Measurements from ENCODE around the gene STXBP6. TPM values are rescaled to one million over a fixed set of nuclear protein-coding genes. Genes with fewer than 3 reads are reported as not detected.

STXBP6 gene
- total and polyA plus RNA-seq, 2 of the 13 experiments (the other 11 are each of a cell fraction or from before 2014, with no cell fraction given), result 35.3 to 42.8 TPM

GRCh38 chr14:24874514-24875202, 175.3 kb downstream of the STXBP6 start (continued):
- TF ChIP-seq ZNF687 (CRISPR knock-in tag; IDR thresholded peaks at IDR 0.05), result no peak
- TF ChIP-seq ZNF142 (CRISPR knock-in tag; IDR thresholded peaks at IDR 0.05), result no peak
- TF ChIP-seq PCBP1 (IDR thresholded peaks at IDR 0.05; ENCODE audit: borderline replicate concordance, low read depth, low read length), result no peak
- TF ChIP-seq HNF4G (IDR thresholded peaks at IDR 0.05; ENCODE audit: borderline replicate concordance, low read depth, low read length), result peak; percentile 91
- peak; percentile 87; the same call in 1 of the 2 replicates for TF ChIP-seq HNF4G (CRISPR knock-in tag; IDR thresholded peaks at IDR 0.05; ENCODE audit: borderline replicate concordance, low read depth)
- no peak for TF ChIP-seq GLMP (CRISPR knock-in tag; IDR thresholded peaks at IDR 0.05; ENCODE audit: borderline replicate concordance)
- no peak for TF ChIP-seq ZFP36 (IDR thresholded peaks at IDR 0.05; ENCODE audit: borderline replicate concordance, low read depth, low read length, partially characterized antibody)
- TF ChIP-seq TSC22D2 (CRISPR knock-in tag; IDR thresholded peaks at IDR 0.05; ENCODE audit: borderline replicate concordance), result peak; percentile 53; the same call in 1 of the 2 replicates
- peak; percentile 81 for TF ChIP-seq NCOR1 (IDR thresholded peaks at IDR 0.05; ENCODE audit: borderline replicate concordance, low read length)
- TF ChIP-seq SMARCC2 (IDR thresholded peaks at IDR 0.05), result no peak
- no peak for TF ChIP-seq HOXA7 (CRISPR knock-in tag; IDR thresholded peaks at IDR 0.05)
- no peak for TF ChIP-seq ZNF577 (CRISPR knock-in tag; IDR thresholded peaks at IDR 0.05; ENCODE audit: borderline replicate concordance, low read depth)
- no peak for TF ChIP-seq NONO (IDR thresholded peaks at IDR 0.05)
- TF ChIP-seq NONO (CRISPR knock-in tag; conservative IDR thresholded peaks at IDR 0.05), result no peak
- no peak for TF ChIP-seq TIGD3 (CRISPR knock-in tag; IDR thresholded peaks at IDR 0.05; ENCODE audit: borderline replicate concordance)

All from HepG2 (cell line).